HG02798 (cell line): ENCODE measurements around the gene PPP1R36.

ENCODE experiments used
- ATAC-seq: cut with Tn5 transposase; IDR thresholded peaks from one replicate; pipeline ENCODE4 v1.9.1; 2021; ENCODE audit warnings: mild to moderate bottlenecking; ENCODE audit not compliant: unreplicated experiment, poor library complexity

The PPP1R36 gene

GRCh38 chr14:64638625-64639024 is 88.9 kb downstream of the PPP1R36 start:
- no peak for ATAC-seq
